ENCODE data around the gene TAS1R3. TPM values are rescaled to one million over a fixed set of nuclear protein-coding genes. Genes with fewer than 3 reads are reported as not detected.
A peak's percentile ranks its signal among the peaks of the same experiment; 100 is the strongest.

TAS1R3 gene
- total RNA-seq, 1 experiment from 2014 or later: 0.07 TPM

GRCh38 chr1:1355416-1355815, 24.3 kb downstream of the TAS1R3 start:
- Histone ChIP-seq H3K9me3 (ENCODE audit: control insufficient read depth in 1 of 2, insufficient read depth in 1 of 2, low read depth in 1 of 2, low read length in 2 of 2) (no peaks in the 10 kb centered on the region), H2AFZ (ENCODE audit: low read depth, low read length, poor library complexity, severe bottlenecking) (no peak overlapping the region), H3K9ac (ENCODE audit: low read length) (no peak overlapping the region), H3K36me3 (ENCODE audit: control insufficient read depth in 1 of 2, insufficient read depth in 2 of 2, low read length in 2 of 2) (no peaks in the 10 kb centered on the region), H3K4me3 (replicated peaks in 1 of 2; ENCODE audit: low read depth in 1 of 2, low read length in 2 of 2) (no peak overlapping the region), H4K20me1 (ENCODE audit: insufficient read depth) (no peaks in the 10 kb centered on the region), H3K79me2 (ENCODE audit: insufficient read depth, low read length) (no peaks in the 10 kb centered on the region), H3K27ac (ENCODE audit: low read depth, low read length) (no peak overlapping the region), H3K4me1 (ENCODE audit: control insufficient read depth in 1 of 2, insufficient read depth in 2 of 2, low read length in 2 of 2) (peaks cover 21 to 62% of the 10 kb centered on the region in 2 experiments), H3K4me2 (ENCODE audit: low read length) (peak overlapping the region; percentile 40), H3K27me3 (ENCODE audit: insufficient read depth, low read length) (no peaks in the 10 kb centered on the region), H3K9me2 (ENCODE audit: insufficient read depth) (no peaks in the 10 kb centered on the region)
- ChIA-PET POLR2A (no interaction called here), CTCF (no interaction called here), RAD21 (ENCODE audit: low non-redundant PET in 1 of 2, low total read pairs in 2 of 2, uncharacterized antibody in 2 of 2, unreplicated experiment in 2 of 2) (no interaction called here)
- no peak for DNase-seq (ENCODE audit: low read depth, low spot score)
- no peak for TF ChIP-seq TCF7L2 (IDR thresholded peaks at IDR 0.05; ENCODE audit: borderline replicate concordance, extremely low read depth, insufficient read depth, insufficient read length)
- TF ChIP-seq ELF1 (IDR thresholded peaks at IDR 0.05; ENCODE audit: borderline replicate concordance, low read depth): no peak
- TF ChIP-seq FOSL1 (IDR thresholded peaks at IDR 0.05; ENCODE audit: low read depth): no peak
- TF ChIP-seq ZNF274 (IDR thresholded peaks at IDR 0.05; ENCODE audit: low read depth, low read length): no peak
- no peak for TF ChIP-seq MAX (IDR thresholded peaks at IDR 0.05)
- no peak for TF ChIP-seq SRF (IDR thresholded peaks at IDR 0.05; ENCODE audit: low read depth)
- no peak for TF ChIP-seq EZH2 (IDR thresholded peaks at IDR 0.05)
- no peak for TF ChIP-seq EZH2phosphoT487 (IDR thresholded peaks at IDR 0.05; ENCODE audit: borderline replicate concordance)
- TF ChIP-seq POLR2AphosphoS5 (IDR thresholded peaks at IDR 0.05; ENCODE audit: low read depth, low read length): no peak
- no peak for TF ChIP-seq RAD21 (IDR thresholded peaks at IDR 0.05; ENCODE audit: low read depth)
- no peak for TF ChIP-seq SIN3A (IDR thresholded peaks at IDR 0.05; ENCODE audit: low read depth)
- no peak for TF ChIP-seq JUND (IDR thresholded peaks at IDR 0.05)
- no peak for TF ChIP-seq CEBPB (IDR thresholded peaks at IDR 0.05; ENCODE audit: low read depth)
- TF ChIP-seq ZFX (IDR thresholded peaks at IDR 0.05): no peak
- no peak for TF ChIP-seq CBX3 (IDR thresholded peaks at IDR 0.05; ENCODE audit: low read depth)
- no peak for TF ChIP-seq ZBTB33 (IDR thresholded peaks at IDR 0.05; ENCODE audit: extremely low read depth, insufficient replicate concordance, low read length)
- no peak for TF ChIP-seq REST (IDR thresholded peaks at IDR 0.05; ENCODE audit: low read depth)
- no peak for TF ChIP-seq SP1 (IDR thresholded peaks at IDR 0.05; ENCODE audit: low read depth)
- TF ChIP-seq POLR2A (IDR thresholded peaks at IDR 0.05; ENCODE audit: borderline replicate concordance, extremely low read depth, insufficient read depth, insufficient read length): no peak
- no TSS peak for BruUV-seq (replicated peaks)
- intact Hi-C loops (cut with micrococcal nuclease): no loop called here
- ATAC-seq: peak; percentile 18; the same call in 1 of the 2 replicates

Measured in HCT116 (cell line).